K562 (cell line): ENCODE data around the gene PNMA3. TPM values are rescaled to one million over a fixed set of nuclear protein-coding genes. Genes with fewer than 3 reads are reported as not detected.

Experiments
- ARID3A ChIP-seq: IDR thresholded peaks from 2 replicates; pipeline ENCODE4 v1.6.1; 2012; ENCODE audit warnings: low read depth, low read length, improper control_type of control experiment, borderline replicate concordance
- CHCHD3 ChIP-seq: fragments of 250-450 bp; sonication (Bioruptor Pico); IDR thresholded peaks from 2 replicates; pipeline ENCODE4 v2.1.2; 2022; ENCODE audit warnings: mild to moderate bottlenecking
- CTBP1 ChIP-seq: fragments of 450-650 bp; IDR thresholded peaks from 2 replicates; pipeline ENCODE4 v1.6.1; 2016; ENCODE audit warnings: borderline replicate concordance
- DMBX1 ChIP-seq: fragments of 250-450 bp; sonication (Bioruptor Pico); IDR thresholded peaks from 2 replicates; pipeline ENCODE4 v1.8.0; 2022; ENCODE audit warnings: inconsistent platforms, mild to moderate bottlenecking, moderate library complexity, borderline replicate concordance
- E2F1 ChIP-seq: sonication (generic); formaldehyde crosslinking; IDR thresholded peaks from 2 replicates; pipeline ENCODE4 v1.8.1; 2023; ENCODE audit warnings: mild to moderate bottlenecking, missing genetic modification reagents, moderate library complexity
- FOXJ3 ChIP-seq: sonication (generic); formaldehyde crosslinking; IDR thresholded peaks from 2 replicates; pipeline ENCODE4 v1.4.0; 2020; ENCODE audit warnings: mild to moderate bottlenecking, missing genetic modification reagents
- FOXM1 ChIP-seq, 2 experiments: fragments of 450-650 bp in 1 of 2; sonication (generic) in 1 of 2; formaldehyde crosslinking in 1 of 2; IDR thresholded peaks; 2 replicates each; pipeline versions ENCODE4 v1.6.1 to v1.9.0; 2017 to 2022; ENCODE audit warnings: low read depth in 2 of 2, mild to moderate bottlenecking in 2 of 2, missing genetic modification reagents in 1 of 2, moderate library complexity in 1 of 2
- KLF16 ChIP-seq: IDR thresholded peaks from 2 replicates; pipeline ENCODE4 v1.6.1; 2016; ENCODE audit warnings: antibody characterized with exemption
- MYC ChIP-seq, 2 experiments: fragments of 250-450 bp in 1 of 2; sonication (Bioruptor Pico) in 1 of 2; IDR thresholded peaks; 2 replicates each; pipeline versions ENCODE4 v1.5.1 to v1.6.1; 2012 to 2021; ENCODE audit warnings: low read depth in 2 of 2, borderline replicate concordance in 1 of 2, improper control_type of control experiment in 1 of 2, low read length in 1 of 2, mild to moderate bottlenecking in 1 of 2, moderate library complexity in 1 of 2
- POLR3G ChIP-seq: IDR thresholded peaks from 2 replicates; pipeline ENCODE4 v1.6.1; 2011; ENCODE audit not compliant: insufficient read length, insufficient replicate concordance; ENCODE audit errors: extremely low read depth
- RBM15 ChIP-seq: fragments of 200-400 bp; formaldehyde crosslinking; IDR thresholded peaks from 2 replicates; pipeline ENCODE4 v1.6.1; 2018; ENCODE audit warnings: mild to moderate bottlenecking, low read length, moderate library complexity; ENCODE audit not compliant: insufficient read depth
- RBM22 ChIP-seq: fragments of 200-400 bp; formaldehyde crosslinking; IDR thresholded peaks from 2 replicates; pipeline ENCODE4 v1.6.1; 2018; ENCODE audit warnings: low read length, low read depth; ENCODE audit not compliant: poor library complexity, severe bottlenecking
- SNRNP70 ChIP-seq: fragments of 200-400 bp; formaldehyde crosslinking; optimal IDR thresholded peaks from 2 replicates; pipeline ENCODE3; 2017; ENCODE audit warnings: low read depth, low read length
- STAT6 ChIP-seq: sonication (generic); formaldehyde crosslinking; IDR thresholded peaks from 2 replicates; pipeline ENCODE4 v1.8.1; 2023; ENCODE audit warnings: mild to moderate bottlenecking, missing genetic modification reagents
- ZNF197 ChIP-seq: fragments of 200-800 bp; sonication (Bioruptor generic); IDR thresholded peaks from 2 replicates; pipeline ENCODE4 v1.6.1; 2016; ENCODE audit warnings: low read depth, missing genetic modification characterization, missing compliant biosample characterization
- ZNF282 ChIP-seq: sonication (generic); formaldehyde crosslinking; IDR thresholded peaks from 2 replicates; pipeline ENCODE4 v1.8.1; 2023; ENCODE audit warnings: missing genetic modification reagents
- polyA plus RNA-seq, 8 experiments: library from polyadenylated mRNA; depleted of rRNA in 4 of 8; stranded (reverse) in 5 of 8; unstranded in 3 of 8; fragments of >200 nt; fragmentation: Nextera tagmentation in 2 of 8; fragmentation: Illumina TruSeq in 1 of 8; extraction: Ambion mirVana in 2 of 8; extraction: Trizol in 1 of 8; gene quantifications; 2 replicates each; pipeline versions ENCODE4 v1.2.1 to v1.2.3, GENCODE V29; 2011 to 2014; ENCODE audit warnings: inconsistent platforms in 1 of 8, missing spikeins in 1 of 8
- total RNA-seq, 7 experiments: library from RNA; depleted of rRNA in 6 of 7; stranded (reverse); fragments of >200 nt in 6 of 7; fragmentation: Illumina TruSeq in 2 of 7; extraction: Trizol in 2 of 7; gene quantifications; 2 replicates each; pipeline versions ENCODE4 v1.2.1 to v1.2.3, GENCODE V29; 2011 to 2021; ENCODE audit warnings: low replicate concordance in 1 of 7
- TF ChIP-seq, protein P1 (sequence below): fragments of 450-650 bp; formaldehyde crosslinking; IDR thresholded peaks from 2 replicates; pipeline ENCODE4 v1.4.0; 2020; ENCODE audit warnings: mild to moderate bottlenecking, moderate library complexity
- TF ChIP-seq, protein P2 (sequence below): fragments of 250-450 bp; sonication (Bioruptor Pico); IDR thresholded peaks from 2 replicates; pipeline ENCODE4 v1.4.0; 2020

Gene PNMA3
- total and polyA plus RNA-seq, 9 of the 15 experiments (the other 6 are each of a cell fraction or from before 2014, with no cell fraction given), result 0.01 to 1.5 (median 0.95) TPM; not detected in 1

DNA sequence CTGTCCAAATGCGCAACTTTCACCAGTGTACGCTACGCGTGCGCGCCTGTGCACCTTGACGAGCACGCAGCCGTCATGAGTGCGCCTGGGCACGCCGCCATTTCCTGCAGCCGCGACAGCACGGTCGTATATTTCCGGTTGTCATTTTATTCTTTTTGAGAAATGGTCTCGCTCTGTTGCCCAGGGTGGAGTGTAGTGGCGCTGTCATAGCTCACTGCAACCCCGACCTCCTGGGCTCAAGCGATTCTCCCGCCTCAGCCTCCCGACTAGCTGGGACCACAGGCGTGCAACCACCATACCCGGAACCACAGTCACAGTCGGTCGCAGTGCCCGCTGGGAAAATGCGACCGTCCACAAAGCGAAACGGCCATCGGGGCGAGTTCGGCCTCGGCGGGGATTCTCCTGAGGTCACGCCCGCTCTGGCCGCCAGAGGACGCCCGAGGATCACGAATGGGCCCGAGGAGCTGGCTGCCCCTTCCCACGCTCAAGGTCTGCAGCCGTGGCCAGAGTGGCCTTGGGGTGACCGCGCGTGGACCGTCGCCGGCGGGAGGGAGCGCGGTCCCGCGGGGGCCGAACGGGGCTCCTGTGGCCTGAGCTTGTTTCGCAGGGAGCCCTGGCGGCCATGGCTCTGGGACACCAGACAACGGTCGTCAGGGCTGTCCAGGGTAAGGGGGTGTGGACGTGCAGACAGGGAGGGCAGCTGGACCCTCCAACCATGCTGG, 23.7 kb upstream of the PNMA3 start (continued):
- TF ChIP-seq RBM15 (no peak), RBM22 (no peak), CTBP1 (peak; percentile 35; the same call in 1 of the 2 replicates), KLF16 (no peak), DMBX1 (CRISPR knock-in tag) (peak; percentile 25; the same call in 1 of the 2 replicates), FOXJ3 (CRISPR knock-in tag) (no peak), POLR3G (no peak), ZNF282 (CRISPR knock-in tag) (no peak), CHCHD3 (CRISPR knock-in tag) (no peak), E2F1 (CRISPR knock-in tag) (no peak), SNRNP70 (no peak), STAT6 (CRISPR knock-in tag) (no peak), FOXM1 (IDR thresholded peaks at IDR 0.05; ENCODE audit: low read depth) (no peak), FOXM1 (CRISPR knock-in tag; IDR thresholded peaks at IDR 0.05; ENCODE audit: low read depth) (no peak), MYC (IDR thresholded peaks at IDR 0.05; ENCODE audit: low read depth, low read length) (0 out of 2 replicates have a peak, but pooled peaks have one; percentile 12), MYC (CRISPR knock-in tag; IDR thresholded peaks at IDR 0.05; ENCODE audit: borderline replicate concordance, low read depth) (no peak), ARID3A (no peak), ZNF197 (CRISPR knock-in tag) (no peak)
- TF ChIP-seq, protein P1, sequence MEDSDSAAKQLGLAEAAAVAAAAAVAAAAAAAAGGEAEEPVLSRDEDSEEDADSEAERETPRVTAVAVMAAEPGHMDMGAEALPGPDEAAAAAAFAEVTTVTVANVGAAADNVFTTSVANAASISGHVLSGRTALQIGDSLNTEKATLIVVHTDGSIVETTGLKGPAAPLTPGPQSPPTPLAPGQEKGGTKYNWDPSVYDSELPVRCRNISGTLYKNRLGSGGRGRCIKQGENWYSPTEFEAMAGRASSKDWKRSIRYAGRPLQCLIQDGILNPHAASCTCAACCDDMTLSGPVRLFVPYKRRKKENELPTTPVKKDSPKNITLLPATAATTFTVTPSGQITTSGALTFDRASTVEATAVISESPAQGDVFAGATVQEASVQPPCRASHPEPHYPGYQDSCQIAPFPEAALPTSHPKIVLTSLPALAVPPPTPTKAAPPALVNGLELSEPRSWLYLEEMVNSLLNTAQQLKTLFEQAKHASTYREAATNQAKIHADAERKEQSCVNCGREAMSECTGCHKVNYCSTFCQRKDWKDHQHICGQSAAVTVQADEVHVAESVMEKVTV, result peak; percentile 96
- TF ChIP-seq, protein P2, sequence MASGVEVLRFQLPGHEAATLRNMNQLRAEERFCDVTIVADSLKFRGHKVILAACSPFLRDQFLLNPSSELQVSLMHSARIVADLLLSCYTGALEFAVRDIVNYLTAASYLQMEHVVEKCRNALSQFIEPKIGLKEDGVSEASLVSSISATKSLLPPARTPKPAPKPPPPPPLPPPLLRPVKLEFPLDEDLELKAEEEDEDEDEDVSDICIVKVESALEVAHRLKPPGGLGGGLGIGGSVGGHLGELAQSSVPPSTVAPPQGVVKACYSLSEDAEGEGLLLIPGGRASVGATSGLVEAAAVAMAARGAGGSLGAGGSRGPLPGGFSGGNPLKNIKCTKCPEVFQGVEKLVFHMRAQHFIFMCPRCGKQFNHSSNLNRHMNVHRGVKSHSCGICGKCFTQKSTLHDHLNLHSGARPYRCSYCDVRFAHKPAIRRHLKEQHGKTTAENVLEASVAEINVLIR (CRISPR knock-in tag), result no peak
